IMR-90 (cell line): ENCODE results near the gene C1QTNF7. TPM values are rescaled to one million over a fixed set of nuclear protein-coding genes. Genes with fewer than 3 reads are reported as not detected.

Experiments used
- ATAC-seq: fragments of 200-7000 bp; cut with Tn5 transposase; 2 replicates; pipeline ENCODE4 v1.9.1; 2020; ENCODE audit warnings: low read depth, mild to moderate bottlenecking, moderate library complexity
- BruUV-seq: library from RNA; stranded (reverse); fragments of 400-500 nt; replicated peaks from 2 replicates; lab custom pipeline; 2021; lab: Mats Ljungman, UMichigan
- CTCF ChIA-PET: fragments of 300-600 bp; formaldehyde crosslinking; extraction: SDS; loops from one replicate; lab custom pipeline; 2021; ENCODE audit warnings: antibody characterized with exemption; lab: Yijun Ruan, JAX
- POLR2A ChIA-PET: fragments of 300-600 bp; sonication (Branson Sonifier 250); formaldehyde crosslinking; loops from one replicate; lab custom pipeline; 2022; ENCODE audit warnings: antibody characterized with exemption; ENCODE audit not compliant: unreplicated experiment; lab: Charles Lee
- DNase-seq: peaks from one replicate; pipeline ENCODE4 v3.0.0; 2013
- H2AFZ ChIP-seq: replicated peaks from 2 replicates; pipeline ENCODE3; 2013; ENCODE audit warnings: low read length, mild to moderate bottlenecking; ENCODE audit not compliant: poor library complexity
- H2AK5ac ChIP-seq: 2 replicates; pipeline ENCODE4 v1.6.1; 2013; ENCODE audit warnings: low read depth, low read length, inconsistent platforms
- H2AK9ac ChIP-seq: replicated peaks from 2 replicates; pipeline ENCODE3; 2013; ENCODE audit warnings: mild to moderate bottlenecking, low read depth, low read length, moderate library complexity; ENCODE audit not compliant: poor library complexity
- H2BK120ac ChIP-seq: 2 replicates; pipeline ENCODE4 v1.6.1; 2013; ENCODE audit warnings: low read depth, low read length, inconsistent platforms
- H2BK15ac ChIP-seq: 3 replicates; pipeline ENCODE4 v1.6.1; 2013; ENCODE audit warnings: low read depth, low read length, inconsistent platforms
- H2BK20ac ChIP-seq: 2 replicates; pipeline ENCODE4 v1.6.1; 2013; ENCODE audit warnings: low read depth, mild to moderate bottlenecking, inconsistent platforms, low read length, moderate library complexity
- H2BK5ac ChIP-seq: 2 replicates; pipeline ENCODE4 v1.6.1; 2013; ENCODE audit warnings: mild to moderate bottlenecking, low read depth, low read length, inconsistent platforms; ENCODE audit not compliant: poor library complexity, severe bottlenecking
- H3K14ac ChIP-seq: replicated peaks from 2 replicates; pipeline ENCODE4 v1.6.1; 2013; ENCODE audit warnings: low read depth, low read length, inconsistent platforms
- H3K18ac ChIP-seq: 2 replicates; pipeline ENCODE4 v1.6.1; 2013; ENCODE audit warnings: low read depth, low read length, control low read depth
- H3K23ac ChIP-seq: 2 replicates; pipeline ENCODE4 v1.6.1; 2013; ENCODE audit warnings: low read depth, low read length, inconsistent platforms
- H3K27ac ChIP-seq: 2 replicates; pipeline ENCODE4 v1.5.1; 2013; ENCODE audit warnings: mild to moderate bottlenecking, control low read depth, low read length; ENCODE audit not compliant: insufficient read depth
- H3K27me3 ChIP-seq: 2 replicates; pipeline ENCODE4 v1.6.1; 2013; ENCODE audit warnings: low read length; ENCODE audit not compliant: control insufficient read depth, insufficient read depth
- H3K36me3 ChIP-seq: 2 replicates; pipeline ENCODE4 v1.6.1; 2013; ENCODE audit warnings: low read length, mixed read lengths; ENCODE audit not compliant: control insufficient read depth, insufficient read depth
- H3K4ac ChIP-seq: 2 replicates; pipeline ENCODE4 v1.6.1; 2013; ENCODE audit warnings: low read depth, low read length, inconsistent platforms
- H3K4me1 ChIP-seq: 2 replicates; pipeline ENCODE4 v1.6.1; 2013; ENCODE audit warnings: low read length, mixed read lengths; ENCODE audit not compliant: control insufficient read depth, insufficient read depth
- H3K4me2 ChIP-seq: 2 replicates; pipeline ENCODE4 v1.6.1; 2013; ENCODE audit warnings: low read depth, mild to moderate bottlenecking, control low read depth, low read length, moderate library complexity
- H3K4me3 ChIP-seq: 2 replicates; pipeline ENCODE4 v1.5.1; 2013; ENCODE audit warnings: low read depth, mild to moderate bottlenecking, control low read depth, low read length, moderate library complexity; ENCODE audit not compliant: insufficient read depth
- H3K56ac ChIP-seq: 2 replicates; pipeline ENCODE4 v1.6.1; 2013; ENCODE audit warnings: low read length, inconsistent platforms; ENCODE audit not compliant: insufficient read depth; ENCODE audit errors: extremely low read depth
- H3K79me1 ChIP-seq, 2 experiments: 2 replicates each; pipeline ENCODE4 v1.6.1; 2013; ENCODE audit warnings: low read length in 2 of 2, inconsistent platforms in 1 of 2, low read depth in 1 of 2
- H3K9ac ChIP-seq: 2 replicates; pipeline ENCODE4 v1.6.1; 2013; ENCODE audit warnings: low read depth, low read length, control low read depth
- H3K9me1 ChIP-seq: 2 replicates; pipeline ENCODE4 v1.6.1; 2013; ENCODE audit warnings: low read length, inconsistent platforms; ENCODE audit not compliant: insufficient read depth
- H3K9me3 ChIP-seq: 2 replicates; pipeline ENCODE4 v1.6.1; 2013; ENCODE audit warnings: low read length; ENCODE audit not compliant: control insufficient read depth, insufficient read depth
- H4K20me1 ChIP-seq: 2 replicates; pipeline ENCODE4 v1.6.1; 2013; ENCODE audit warnings: low read length, inconsistent platforms; ENCODE audit not compliant: insufficient read depth
- H4K5ac ChIP-seq: 2 replicates; pipeline ENCODE4 v1.6.1; 2013; ENCODE audit warnings: mild to moderate bottlenecking, low read depth, low read length, control low read depth
- H4K8ac ChIP-seq, 2 experiments: 2 replicates each; pipeline ENCODE4 v1.6.1; 2013; ENCODE audit warnings: low read depth in 2 of 2, low read length in 2 of 2, control low read depth in 1 of 2, inconsistent platforms in 1 of 2
- H4K91ac ChIP-seq: 2 replicates; pipeline ENCODE4 v1.6.1; 2013; ENCODE audit warnings: low read depth, low read length, inconsistent platforms; ENCODE audit not compliant: insufficient read depth
- CEBPB ChIP-seq: IDR thresholded peaks from 2 replicates; pipeline ENCODE4 v1.6.1; 2012; ENCODE audit warnings: low read depth, low read length, improper control_type of control experiment
- CHD1 ChIP-seq: IDR thresholded peaks from 2 replicates; pipeline ENCODE4 v1.6.1; 2012; ENCODE audit warnings: low read depth, low read length, improper control_type of control experiment
- MAFK ChIP-seq: IDR thresholded peaks from 2 replicates; pipeline ENCODE4 v1.6.1; 2012; ENCODE audit warnings: low read depth, low read length, improper control_type of control experiment
- MAZ ChIP-seq: IDR thresholded peaks from 2 replicates; pipeline ENCODE4 v1.6.1; 2012; ENCODE audit warnings: low read depth, mild to moderate bottlenecking, low read length, improper control_type of control experiment, moderate library complexity, borderline replicate concordance
- NFE2L2 ChIP-seq: fragments of 150-350 bp; IDR thresholded peaks from 2 replicates; pipeline ENCODE4 v1.6.1; 2016; ENCODE audit warnings: low read depth, mild to moderate bottlenecking, low read length
- RCOR1 ChIP-seq: IDR thresholded peaks from 2 replicates; pipeline ENCODE4 v1.6.1; 2012; ENCODE audit warnings: mild to moderate bottlenecking, low read length, improper control_type of control experiment; ENCODE audit not compliant: insufficient replicate concordance
- RFX5 ChIP-seq: IDR thresholded peaks from 2 replicates; pipeline ENCODE4 v1.8.0; 2012; ENCODE audit warnings: low read depth, mild to moderate bottlenecking, low read length, moderate library complexity
- SMC3 ChIP-seq: fragments of 150-350 bp; IDR thresholded peaks from 2 replicates; pipeline ENCODE4 v1.6.1; 2016; ENCODE audit warnings: low read depth, mild to moderate bottlenecking, antibody characterized with exemption, low read length, moderate library complexity
- WGBS, 2 experiments: methylation state at CpG; one replicate each; pipeline versions ENCODE4 v1.1.5 to v1.1.7; 2013; ENCODE audit warnings: missing lambda C conversion rate in 2 of 2; ENCODE audit not compliant: insufficient read length in 1 of 2; ENCODE audit errors: extremely low coverage in 2 of 2; 5-methylcytosine and 5-hydroxymethylcytosine counted together
- dilution Hi-C: fragments of 300-500 bp; cut with HindIII; formaldehyde crosslinking; loops from one replicate; pipeline ENCODE4 v1.14.3; 2018; ENCODE audit warnings: low sequenced_read_pairs; ENCODE audit not compliant: unreplicated experiment
- in situ Hi-C: fragments of 300-500 bp; cut with MboI; formaldehyde crosslinking; loops from 3 replicates; pipeline ENCODE4 v1.14.3; 2019; ENCODE audit warnings: low sequenced_read_pairs, inconsistent platforms, mixed read lengths
- intact Hi-C: fragments of 100-400 bp; cut with micrococcal nuclease; formaldehyde crosslinking; loops from 2 replicates; pipeline ENCODE4 v1.10.0; 2022
- polyA plus RNA-seq, 3 experiments: library from polyadenylated mRNA; depleted of rRNA; stranded (reverse); fragments of >200 nt; gene quantifications; 2 replicates each; pipeline ENCODE4 v1.2.3, GENCODE V29; 2012; ENCODE audit warnings: low replicate concordance in 1 of 3
- total RNA-seq: library from RNA; depleted of rRNA; stranded (reverse); fragments of >200 nt; gene quantifications from 2 replicates; pipeline ENCODE4 v1.2.3, GENCODE V29; 2012
- TF ChIP-seq, protein P1 (sequence below): conservative IDR thresholded peaks from 2 replicates; pipeline ENCODE4 v1.5.1; 2012; ENCODE audit warnings: mild to moderate bottlenecking, low read depth, low read length, improper control_type of control experiment
- TF ChIP-seq, protein P2 (sequence below): fragments of 150-350 bp; IDR thresholded peaks from 2 replicates; pipeline ENCODE4 v1.6.1; 2017; ENCODE audit warnings: mild to moderate bottlenecking, antibody characterized with exemption, low read length, low read depth

The C1QTNF7 gene
- total and polyA plus RNA-seq, 2 of the 4 experiments (the other 2 are of a cell fraction): 0.12 to 0.18 TPM

- Histone ChIP-seq H3K36me3 (no peaks in the 10 kb centered on the region), H2BK15ac (no peak overlapping the region), H3K18ac (no peak overlapping the region), H2AK9ac (no peak overlapping the region), H3K4me2 (no peak overlapping the region), H2AFZ (no peak overlapping the region), H4K5ac (no peak overlapping the region), H3K27me3 (peaks cover 2% of the 10 kb centered on the region), H2AK5ac (no peak overlapping the region), H4K20me1 (no peaks in the 10 kb centered on the region), H2BK20ac (no peak overlapping the region), H4K8ac (no peak overlapping the region), H3K9me3 (no peaks in the 10 kb centered on the region), H2BK5ac (no peak overlapping the region), H3K14ac (no peak overlapping the region), H3K4me1 (peaks cover 3% of the 10 kb centered on the region), H4K91ac (no peak overlapping the region), H3K56ac (no peak overlapping the region), H3K4ac (no peak overlapping the region), H3K4me3 (no peak overlapping the region), H3K23ac (no peak overlapping the region), H2BK120ac (no peak overlapping the region), H3K9ac (no peak overlapping the region), H3K79me1 (no peaks in the 10 kb centered on the region), H3K9me1 (no peaks in the 10 kb centered on the region), H3K27ac (no peak overlapping the region)
- intact Hi-C loops: no loop called here
- DNase-seq (no peak), ATAC-seq (no peak)
- BruUV-seq: no TSS peak
- TF ChIP-seq SMC3 (no peak), MAZ (no peak), CEBPB (no peak), RCOR1 (no peak), CHD1 (no peak), NFE2L2 (no peak), RFX5 (no peak), MAFK (no peak)
- TF ChIP-seq, protein P1, sequence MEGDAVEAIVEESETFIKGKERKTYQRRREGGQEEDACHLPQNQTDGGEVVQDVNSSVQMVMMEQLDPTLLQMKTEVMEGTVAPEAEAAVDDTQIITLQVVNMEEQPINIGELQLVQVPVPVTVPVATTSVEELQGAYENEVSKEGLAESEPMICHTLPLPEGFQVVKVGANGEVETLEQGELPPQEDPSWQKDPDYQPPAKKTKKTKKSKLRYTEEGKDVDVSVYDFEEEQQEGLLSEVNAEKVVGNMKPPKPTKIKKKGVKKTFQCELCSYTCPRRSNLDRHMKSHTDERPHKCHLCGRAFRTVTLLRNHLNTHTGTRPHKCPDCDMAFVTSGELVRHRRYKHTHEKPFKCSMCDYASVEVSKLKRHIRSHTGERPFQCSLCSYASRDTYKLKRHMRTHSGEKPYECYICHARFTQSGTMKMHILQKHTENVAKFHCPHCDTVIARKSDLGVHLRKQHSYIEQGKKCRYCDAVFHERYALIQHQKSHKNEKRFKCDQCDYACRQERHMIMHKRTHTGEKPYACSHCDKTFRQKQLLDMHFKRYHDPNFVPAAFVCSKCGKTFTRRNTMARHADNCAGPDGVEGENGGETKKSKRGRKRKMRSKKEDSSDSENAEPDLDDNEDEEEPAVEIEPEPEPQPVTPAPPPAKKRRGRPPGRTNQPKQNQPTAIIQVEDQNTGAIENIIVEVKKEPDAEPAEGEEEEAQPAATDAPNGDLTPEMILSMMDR: no peak
- TF ChIP-seq, protein P2, sequence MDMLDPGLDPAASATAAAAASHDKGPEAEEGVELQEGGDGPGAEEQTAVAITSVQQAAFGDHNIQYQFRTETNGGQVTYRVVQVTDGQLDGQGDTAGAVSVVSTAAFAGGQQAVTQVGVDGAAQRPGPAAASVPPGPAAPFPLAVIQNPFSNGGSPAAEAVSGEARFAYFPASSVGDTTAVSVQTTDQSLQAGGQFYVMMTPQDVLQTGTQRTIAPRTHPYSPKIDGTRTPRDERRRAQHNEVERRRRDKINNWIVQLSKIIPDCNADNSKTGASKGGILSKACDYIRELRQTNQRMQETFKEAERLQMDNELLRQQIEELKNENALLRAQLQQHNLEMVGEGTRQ: no peak
- dilution Hi-C loops: no loop called here
- no CpG with 5 or more reads among the region's 1 CpG for WGBS, 2 experiments
- ChIA-PET CTCF (no interaction called here), POLR2A (no interaction called here)
- in situ Hi-C loops: loop anchor here (25.0 kb wide), 3 partner anchors 404 to 1829 kb away; partner anchors contain the start of gene BOD1L1
Measured at GRCh38 chr4:15466596-15466995, 38.8 kb downstream of the C1QTNF7 start.
